Measurements from ENCODE around the gene UBE2S.
A peak's percentile ranks its signal among the peaks of the same experiment; 100 is the strongest.

Gene UBE2S

DNA sequence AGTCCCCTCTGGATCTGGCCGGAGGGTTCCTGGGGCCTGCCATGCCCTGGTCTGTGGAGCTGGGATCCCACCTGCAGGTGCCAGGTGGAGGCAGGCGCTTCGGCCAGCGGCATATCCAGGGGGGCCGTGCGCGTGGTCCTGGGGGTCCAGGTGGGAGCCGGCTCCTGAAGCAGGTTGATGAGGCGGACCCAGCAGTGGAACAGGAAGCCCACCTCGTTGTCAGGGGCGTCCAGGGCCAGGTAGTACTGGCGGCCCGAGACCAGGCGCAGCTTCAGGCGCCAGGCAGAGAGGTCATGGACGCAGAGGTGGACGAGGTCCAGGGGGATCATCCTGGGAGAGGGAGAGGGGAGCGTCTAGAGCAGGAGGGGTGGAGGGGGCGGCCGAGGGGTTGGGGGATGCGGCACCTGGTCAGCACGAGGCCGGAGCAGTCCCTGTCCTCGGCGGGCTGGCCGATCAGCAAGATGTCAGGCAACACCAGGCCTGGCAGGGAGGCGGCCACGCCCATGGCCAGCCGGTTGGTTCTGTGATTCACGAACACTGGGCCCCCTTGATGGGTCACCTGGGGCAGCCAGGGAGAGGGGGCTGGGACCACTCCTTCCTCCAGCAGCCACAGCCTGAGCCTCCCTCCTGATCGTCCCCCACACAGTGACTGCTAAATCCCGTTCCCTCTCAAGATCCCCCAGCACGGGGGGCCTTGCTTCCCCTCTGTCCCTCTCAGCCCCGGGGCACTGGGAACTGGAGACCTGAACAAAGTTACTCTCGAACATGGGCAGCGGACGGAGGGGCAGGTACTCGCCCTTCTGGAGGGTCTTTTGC lies 45.2 kb downstream of the UBE2S start:
- no peak for DNase-seq (ENCODE audit: low spot score)

DNA sequence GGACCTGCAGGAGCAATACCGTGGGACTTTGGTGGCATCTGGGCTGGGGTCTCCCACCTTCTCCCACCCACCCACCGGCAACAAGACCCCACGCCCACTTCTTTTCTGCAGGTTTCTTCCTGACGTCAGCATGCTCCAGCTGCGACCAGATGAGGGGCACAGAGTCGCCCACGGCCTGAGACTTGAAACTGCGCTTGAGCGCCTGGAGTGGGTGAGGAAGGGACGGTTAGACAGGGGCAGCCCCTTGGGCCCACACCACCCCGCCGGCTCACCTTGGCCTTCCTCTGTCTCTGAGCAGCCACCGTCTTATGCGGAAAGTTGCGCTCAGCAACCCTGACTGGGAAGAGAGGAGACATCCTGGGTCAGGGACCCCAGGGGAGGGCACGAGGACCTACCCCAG lies 46.7 kb downstream of the UBE2S start:
- DNase-seq (ENCODE audit: low spot score) = no peak

DNA sequence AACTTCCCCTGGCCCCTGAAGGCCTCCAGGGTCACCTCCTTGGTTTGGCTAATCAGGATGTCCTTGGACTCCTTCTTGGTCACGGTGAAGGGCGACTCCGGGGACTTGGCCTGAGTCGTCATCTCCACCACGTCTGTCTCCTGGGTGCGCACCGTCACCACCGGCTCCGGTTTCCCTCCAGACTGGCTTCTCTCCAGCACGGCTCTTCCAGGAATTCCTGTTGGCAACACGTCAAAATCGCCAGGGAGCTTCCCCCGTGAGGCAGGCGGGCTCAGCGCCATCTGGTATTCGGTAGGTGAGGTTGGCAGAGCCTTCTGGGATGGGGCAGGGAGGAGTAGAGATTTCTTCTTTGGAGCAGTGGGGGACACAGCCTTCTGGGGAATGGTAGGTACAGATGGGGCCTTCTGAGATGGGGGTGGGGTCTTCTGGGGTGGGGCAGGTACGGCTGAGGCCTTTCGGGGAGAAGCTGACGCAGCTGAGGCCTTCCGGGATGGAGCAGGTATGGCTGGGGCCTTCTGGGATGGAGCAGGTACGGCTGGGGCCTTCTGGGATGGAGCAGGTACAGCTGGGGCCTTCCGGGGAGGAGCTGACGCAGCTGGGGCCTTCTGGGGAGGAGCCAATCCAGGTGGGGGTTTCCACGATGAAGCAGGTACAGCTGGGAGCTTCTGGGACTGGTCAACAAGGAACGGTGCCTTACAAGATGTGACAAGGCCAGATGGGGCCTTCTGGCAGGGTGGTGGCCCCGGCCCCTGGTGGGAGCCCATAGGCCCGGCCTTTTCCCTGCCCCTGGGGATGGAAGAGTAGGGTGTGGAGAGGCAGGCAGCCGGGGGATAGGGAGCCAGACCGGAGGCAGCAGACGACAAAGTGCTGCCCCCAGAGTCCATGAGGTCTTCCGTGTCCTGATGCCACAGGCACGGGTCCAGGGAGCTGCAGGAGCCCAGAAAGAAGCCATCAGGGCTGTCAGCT lies 48.4 kb downstream of the UBE2S start:
- no peak for DNase-seq (ENCODE audit: low spot score)

DNA sequence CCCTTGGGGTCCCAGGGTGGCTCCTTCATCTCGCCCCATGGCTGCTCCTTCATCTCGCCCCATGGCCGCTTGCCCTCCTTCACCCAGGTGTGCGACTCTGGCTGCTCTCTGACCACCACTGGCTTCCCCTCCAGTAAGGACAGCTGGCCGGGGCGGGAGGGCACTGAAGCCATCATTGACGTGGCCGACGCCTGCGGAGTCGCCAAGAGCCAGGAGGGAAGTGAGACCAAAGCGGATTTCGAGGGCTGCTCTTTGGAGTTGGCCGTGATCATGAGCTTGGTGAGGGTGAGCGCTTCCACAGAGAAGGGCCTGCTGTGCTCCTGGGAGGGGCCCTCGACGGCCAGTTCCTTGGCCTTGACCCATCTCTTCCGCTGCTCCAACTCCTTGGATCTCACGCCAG lies 49.1 kb downstream of the UBE2S start:
- no peak for DNase-seq (ENCODE audit: low spot score)

DNA sequence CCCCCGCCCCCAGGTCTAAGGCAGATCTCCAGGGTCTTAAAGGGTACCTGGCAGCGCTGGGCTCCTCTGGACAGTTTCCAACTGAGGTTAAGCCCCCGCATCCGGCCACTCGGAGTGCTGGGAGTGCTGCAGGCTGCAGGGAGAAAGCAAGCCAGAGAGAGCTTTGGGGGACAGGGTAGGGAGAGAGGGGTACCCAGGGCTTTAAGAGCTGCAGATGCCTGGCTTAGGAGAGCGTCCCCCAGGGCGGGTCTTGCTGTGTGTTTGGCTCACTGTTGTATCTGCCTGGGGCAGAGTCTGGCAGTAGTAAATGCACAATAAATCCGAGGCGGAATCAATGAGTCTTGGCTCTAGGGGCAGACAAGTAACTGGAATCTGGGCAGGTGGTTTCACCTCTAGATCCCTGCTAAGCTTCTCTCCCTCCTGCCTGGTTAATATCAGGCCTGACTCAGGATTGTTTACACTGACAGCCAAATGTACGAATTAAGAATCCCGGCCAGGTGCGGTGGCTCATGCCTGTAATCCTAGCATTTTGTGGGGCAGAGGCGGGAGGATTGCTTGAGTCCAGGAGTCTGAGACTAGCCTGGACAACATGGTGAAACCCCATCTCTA lies 52.3 kb downstream of the UBE2S start:
- DNase-seq (ENCODE audit: low spot score) = no peak

DNA sequence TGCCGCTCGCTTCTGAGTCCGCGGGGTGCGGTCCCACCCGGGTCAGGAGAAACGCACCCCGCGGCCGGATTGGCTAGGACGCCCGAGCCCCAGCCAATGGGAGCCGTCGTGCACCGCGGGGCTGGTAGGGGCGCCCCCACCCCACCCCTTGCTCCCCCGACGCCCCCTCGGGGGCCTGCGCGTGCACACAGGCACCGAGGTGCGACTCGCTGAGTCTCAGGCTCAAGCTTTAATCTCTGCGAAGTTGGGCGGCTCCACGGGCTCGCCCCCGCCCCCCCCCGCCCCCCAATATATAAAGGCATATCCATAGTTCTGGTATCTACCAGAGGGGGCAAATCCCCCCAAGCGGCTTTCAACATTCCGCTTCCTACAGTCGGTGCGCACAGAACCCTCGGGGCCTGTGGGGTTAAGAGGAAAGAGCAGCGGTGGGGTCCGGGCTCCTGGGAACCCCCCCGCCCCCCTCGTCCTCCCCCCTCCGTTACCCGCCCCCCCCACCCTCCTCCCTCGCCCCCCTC lies 52.8 kb downstream of the UBE2S start, which contains the start of gene COX6B2:
Gene COX6B2 (minus strand): TSS at position 22 of the 515 bp plus-strand sequence. CDS start 198 bp downstream, outside the sequence.
- DNase-seq (ENCODE audit: low spot score) = no peak

DNA sequence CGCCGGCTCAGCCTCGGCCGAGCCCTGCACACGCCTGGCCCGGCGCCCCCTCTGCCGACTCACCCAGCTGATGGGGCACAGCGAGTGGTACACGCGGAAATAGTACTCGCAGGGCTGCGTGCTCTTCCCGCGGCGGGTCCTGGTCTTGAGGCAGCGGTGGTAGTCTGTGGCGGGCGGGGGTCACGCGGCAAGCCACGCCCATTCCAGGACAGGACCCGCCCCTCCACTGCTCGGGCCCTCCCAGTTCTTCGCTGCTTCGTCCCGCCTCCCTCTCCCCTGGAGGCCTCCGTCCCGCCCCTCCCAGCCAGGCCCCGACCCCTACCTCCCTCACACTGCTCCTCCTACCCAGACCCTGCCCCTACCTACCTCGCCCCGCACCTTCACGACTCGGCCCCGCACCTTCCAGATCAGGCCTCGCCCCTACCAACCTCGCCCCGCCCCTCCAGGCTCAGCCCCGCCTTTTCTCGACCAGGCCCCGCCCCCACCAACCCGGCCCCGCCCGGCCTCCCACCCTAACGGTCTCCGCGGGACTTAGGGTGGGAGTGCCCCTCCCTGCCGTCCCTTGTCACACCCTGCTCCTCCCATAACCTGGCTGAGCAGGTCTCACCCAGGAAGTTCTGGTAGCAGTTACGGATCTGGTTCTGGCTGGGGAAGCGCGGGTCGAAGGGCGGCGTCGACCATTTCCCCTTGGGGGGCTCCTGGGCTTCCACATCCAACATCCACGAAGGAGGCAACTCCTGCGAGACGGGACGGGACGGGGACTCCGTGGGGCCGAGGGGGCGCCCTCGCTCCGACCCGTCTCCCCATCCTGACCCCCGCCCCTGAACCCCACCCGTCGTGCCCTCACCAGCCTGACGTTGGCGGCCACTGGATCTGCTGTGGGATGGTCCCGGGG lies 53.5 kb downstream of the UBE2S start:
- peak; percentile 91 for DNase-seq (ENCODE audit: low spot score)

DNA sequence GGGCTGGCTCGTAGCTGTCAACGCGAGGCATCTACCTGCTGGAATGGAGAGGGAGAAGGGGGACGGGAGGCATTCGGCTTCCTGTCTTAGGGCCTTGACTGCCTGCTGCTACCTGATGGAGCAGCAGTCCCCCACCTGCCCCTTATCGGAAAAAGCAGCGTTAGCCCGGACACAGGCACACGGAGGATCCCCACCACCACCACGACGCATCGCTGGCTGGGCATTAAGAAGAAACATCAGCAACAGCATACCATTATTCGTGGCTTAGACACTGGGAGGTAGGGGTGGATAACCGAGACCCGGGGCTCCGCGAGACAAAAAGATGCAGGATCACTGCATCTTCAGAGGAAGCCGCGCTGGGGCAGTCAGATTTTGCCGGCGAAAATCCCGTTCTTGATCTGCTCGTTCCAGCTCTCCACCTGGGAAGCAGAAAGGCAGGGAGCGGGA lies 54.2 kb downstream of the UBE2S start:
- DNase-seq (ENCODE audit: low spot score) = no peak

DNA sequence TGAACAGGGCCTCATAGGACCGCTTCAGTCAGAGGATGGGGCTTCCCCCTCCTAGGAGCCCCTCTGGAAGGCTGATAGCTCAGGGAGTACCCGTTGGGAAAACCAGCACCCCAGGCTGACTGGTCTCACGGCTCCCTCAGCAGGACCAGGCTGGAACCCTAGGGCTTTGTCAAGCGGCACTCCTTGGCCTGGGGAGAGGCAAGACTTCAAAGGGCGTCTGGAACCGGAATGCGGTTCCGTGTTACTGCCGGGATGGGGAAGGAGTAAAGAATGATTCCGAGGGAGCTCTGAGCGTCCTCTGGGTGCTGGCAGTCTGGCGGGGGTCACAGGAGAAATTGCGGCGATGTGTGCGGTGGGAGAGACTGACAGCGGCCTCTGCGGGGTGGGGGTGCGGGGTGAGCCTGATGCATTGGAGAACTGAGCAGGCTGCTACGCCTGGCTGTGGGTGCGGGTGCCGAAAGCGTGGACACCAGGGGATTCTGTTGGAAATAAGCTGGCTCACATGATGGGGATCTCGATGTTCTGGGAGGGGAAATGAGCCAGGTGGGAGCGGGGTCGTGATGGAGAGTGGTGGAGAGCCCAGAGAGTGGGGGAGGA lies 54.9 kb downstream of the UBE2S start:
- DNase-seq (ENCODE audit: low spot score) = no peak

DNA sequence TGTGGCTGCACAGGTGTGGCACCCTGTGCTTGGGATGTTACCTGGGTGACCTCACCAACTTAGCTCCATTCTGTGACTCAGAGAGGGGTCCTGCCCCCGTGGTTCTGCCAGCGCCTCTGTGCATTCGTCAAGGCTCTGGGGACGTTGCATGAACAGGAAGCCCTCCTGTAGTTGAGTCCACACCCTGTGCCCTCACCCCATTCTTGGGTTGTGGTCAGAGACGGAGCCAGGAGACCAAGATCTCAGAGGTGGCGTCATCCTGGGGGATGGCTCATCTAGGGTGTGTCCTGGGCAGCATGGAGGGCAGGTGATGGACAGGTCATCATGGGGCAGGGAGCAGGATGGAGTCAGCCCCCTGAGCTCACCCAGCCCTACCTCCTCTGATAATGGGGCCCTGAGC lies 55.5 kb downstream of the UBE2S start:
- DNase-seq (ENCODE audit: low spot score) = no peak

DNA sequence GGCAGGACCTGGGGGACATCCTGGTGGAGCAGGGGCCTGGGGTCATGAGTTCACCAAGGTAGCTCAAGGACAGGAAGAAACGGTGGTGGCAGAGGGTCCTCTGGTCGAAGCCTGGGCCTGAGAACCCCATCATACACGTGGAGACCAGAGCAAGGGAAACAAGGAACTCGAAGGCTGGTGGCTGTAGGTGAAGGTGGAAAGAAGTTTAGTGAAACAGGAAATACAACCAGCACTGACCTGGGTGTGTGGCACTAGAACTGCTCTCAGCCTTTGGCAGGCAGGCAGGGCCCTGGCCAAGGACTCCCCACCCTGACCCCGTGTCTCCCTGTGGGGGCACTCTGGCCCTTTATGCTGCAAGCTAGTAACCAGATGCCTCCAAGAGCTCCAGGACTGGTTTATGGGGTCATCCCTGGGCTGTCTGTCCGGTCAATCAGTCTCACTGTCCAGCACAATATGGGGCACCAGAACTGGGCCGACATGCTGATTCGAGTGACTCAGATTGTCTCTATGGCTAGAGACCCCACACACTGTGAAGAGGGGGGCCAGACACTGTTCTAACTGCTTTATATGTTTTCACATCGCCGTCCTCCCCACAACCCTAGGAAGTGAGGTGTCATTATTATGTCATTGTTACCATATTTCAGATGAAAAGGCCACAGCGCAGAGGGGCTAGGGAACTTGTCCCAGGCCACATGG lies 56.8 kb downstream of the UBE2S start:
- DNase-seq (ENCODE audit: low spot score) = no peak

Measured in GM03348 (cell line).